Gastroesophageal sphincter (tissue), 4 donors: ENCODE measurements around the gene BCAR3. TPM values are rescaled to one million over a fixed set of nuclear protein-coding genes. Genes with fewer than 3 reads are reported as not detected.

Experiments
- ATAC-seq: fragments of 150-250 bp; one replicate; pipeline ENCODE4 v1.9.1; 2016; ENCODE audit warnings: mild to moderate bottlenecking, moderate library complexity
- H3K27ac ChIP-seq, 4 donors: fragments of 200-600 bp; sonication (generic) in 3 of 4; 1 replicate in 3 of 4; 2 replicates in 1 of 4; pipeline ENCODE4 v1.5.1; 2016 to 2019
- H3K27me3 ChIP-seq: fragments of 200-600 bp; sonication (generic); one replicate; pipeline ENCODE4 v1.5.1; 2019
- H3K36me3 ChIP-seq, 2 donors: fragments of 200-600 bp; sonication (generic); one replicate each; pipeline ENCODE4 v1.5.1; 2019; ENCODE audit warnings: control low read depth in 1 of 2
- H3K4me1 ChIP-seq, 3 donors: fragments of 200-600 bp; sonication (generic); 1 replicate in 2 of 3; 2 replicates in 1 of 3; pipeline ENCODE4 v1.5.1; 2016 to 2019; ENCODE audit warnings: control low read depth in 2 of 3
- H3K4me3 ChIP-seq, 2 donors: fragments of 200-600 bp; sonication (generic); one replicate each; pipeline ENCODE4 v1.5.1; 2019; ENCODE audit warnings: mild to moderate bottlenecking in 1 of 2, moderate library complexity in 1 of 2
- H3K9me3 ChIP-seq, 3 donors: fragments of 200-600 bp; sonication (generic); one replicate each; pipeline ENCODE4 v1.5.1; 2017 to 2019; ENCODE audit warnings: control low read depth in 2 of 3
- CTCF ChIP-seq, 4 experiments: fragments of 200-600 bp in 2 of 4; fragments of 450-650 bp in 2 of 4; sonication (generic) in 1 of 4; IDR thresholded peaks; one replicate each; pipeline ENCODE4 v1.5.1; 2017 to 2019; ENCODE audit warnings: antibody characterized with exemption in 4 of 4, mild to moderate bottlenecking in 2 of 4, moderate library complexity in 2 of 4
- EP300 ChIP-seq: sonication (generic); formaldehyde crosslinking; IDR thresholded peaks from one replicate; pipeline ENCODE4 v1.6.1; 2017; ENCODE audit warnings: antibody characterized with exemption, mild to moderate bottlenecking
- POLR2A ChIP-seq, 2 donors: fragments of 450-650 bp; IDR thresholded peaks; one replicate each; pipeline ENCODE4 v1.6.1; 2017; ENCODE audit warnings: antibody characterized with exemption in 2 of 2, mild to moderate bottlenecking in 2 of 2, moderate library complexity in 1 of 2
- POLR2AphosphoS5 ChIP-seq: sonication (generic); formaldehyde crosslinking; IDR thresholded peaks from one replicate; pipeline ENCODE4 v1.6.1; 2017; ENCODE audit warnings: antibody characterized with exemption
- WGBS, 2 donors: methylation state at CpG; one replicate each; pipeline ENCODE4 v1.1.5; 2018; ENCODE audit warnings: low coverage in 1 of 2; 5-methylcytosine and 5-hydroxymethylcytosine counted together
- total RNA-seq, 4 donors: library from RNA; depleted of rRNA; stranded (reverse); fragments of >200 nt; gene quantifications; one replicate each; pipeline ENCODE4 v1.1.0, GENCODE V29; 2016

Gene BCAR3
- total RNA-seq, 4 donors from 2014 or later = 33.9 to 40.2 (median 38.3) TPM

DNA sequence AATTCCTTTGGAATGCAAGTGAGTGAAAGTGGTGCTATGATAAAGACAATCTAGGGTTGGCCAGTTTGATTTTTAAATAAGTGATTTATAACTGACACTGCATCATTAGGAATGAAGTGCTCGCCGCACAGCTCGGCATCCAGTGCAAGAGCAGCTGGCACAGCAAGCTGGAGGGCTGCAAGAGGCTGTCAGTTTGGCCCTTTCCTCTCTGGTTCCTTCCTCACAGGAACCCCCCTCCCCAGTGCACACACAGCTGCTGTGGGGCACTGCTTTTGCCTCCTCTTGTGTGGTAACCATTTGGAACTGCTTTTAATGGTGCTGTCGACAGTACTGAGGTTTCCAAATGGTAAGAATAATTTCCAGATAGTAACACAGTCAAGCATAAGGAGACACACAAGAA is 10.4 kb upstream of the BCAR3 start:
- H3K27ac ChIP-seq = peak overlapping the region in 2 of 4 donors; percentile 30 to 56
- ATAC-seq = no peak
- WGBS, 2 donors = 34% methylated on average over 3 of the region's 4 CpGs; no CpG with 5 or more reads in 1 of the 2 donors
- peaks cover 0 to 26% (median 5%) of the 10 kb centered on the region in 3 donors for H3K4me1 ChIP-seq
- H3K27me3 ChIP-seq = no peaks in the 10 kb centered on the region
- H3K4me3 ChIP-seq = no peak overlapping the region
- no peaks in the 10 kb centered on the region for H3K9me3 ChIP-seq
- no peaks in the 10 kb centered on the region for H3K36me3 ChIP-seq
- TF ChIP-seq POLR2AphosphoS5 (no peak), POLR2A (IDR thresholded peaks at IDR 0.05) (no peak), EP300 (no peak), CTCF (IDR thresholded peaks at IDR 0.05) (no peak)

- Histone ChIP-seq H3K27ac (no peak overlapping the region), H3K4me3 (no peak overlapping the region), H3K27me3 (no peaks in the 10 kb centered on the region), H3K9me3 (no peaks in the 10 kb centered on the region), H3K4me1 (peaks cover 0 to 26% (median 5%) of the 10 kb centered on the region in 3 donors), H3K36me3 (no peaks in the 10 kb centered on the region)
- TF ChIP-seq EP300 = no peak
- TF ChIP-seq POLR2AphosphoS5 = no peak
- TF ChIP-seq POLR2A (IDR thresholded peaks at IDR 0.05) = no peak
- no peak for TF ChIP-seq CTCF (IDR thresholded peaks at IDR 0.05)
- ATAC-seq = no peak
- 80 to 92% methylated on average over 1 to 2 of the region's 4 CpGs for WGBS, 2 donors
These were observed 9.5 kb upstream of the BCAR3 start for GRCh38 chr1:93690921-93691789.

- Histone ChIP-seq H3K27me3 (no peaks in the 10 kb centered on the region), H3K4me1 (peaks cover 0 to 26% (median 5%) of the 10 kb centered on the region in 3 donors), H3K4me3 (no peak overlapping the region), H3K27ac (no peak overlapping the region), H3K9me3 (no peaks in the 10 kb centered on the region), H3K36me3 (no peaks in the 10 kb centered on the region)
- TF ChIP-seq EP300 (no peak), POLR2AphosphoS5 (no peak), POLR2A (IDR thresholded peaks at IDR 0.05) (no peak), CTCF (IDR thresholded peaks at IDR 0.05) (no peak)
- ATAC-seq = no peak
These were observed 8.7 kb upstream of the BCAR3 start for GRCh38 chr1:93690341-93690740.

DNA sequence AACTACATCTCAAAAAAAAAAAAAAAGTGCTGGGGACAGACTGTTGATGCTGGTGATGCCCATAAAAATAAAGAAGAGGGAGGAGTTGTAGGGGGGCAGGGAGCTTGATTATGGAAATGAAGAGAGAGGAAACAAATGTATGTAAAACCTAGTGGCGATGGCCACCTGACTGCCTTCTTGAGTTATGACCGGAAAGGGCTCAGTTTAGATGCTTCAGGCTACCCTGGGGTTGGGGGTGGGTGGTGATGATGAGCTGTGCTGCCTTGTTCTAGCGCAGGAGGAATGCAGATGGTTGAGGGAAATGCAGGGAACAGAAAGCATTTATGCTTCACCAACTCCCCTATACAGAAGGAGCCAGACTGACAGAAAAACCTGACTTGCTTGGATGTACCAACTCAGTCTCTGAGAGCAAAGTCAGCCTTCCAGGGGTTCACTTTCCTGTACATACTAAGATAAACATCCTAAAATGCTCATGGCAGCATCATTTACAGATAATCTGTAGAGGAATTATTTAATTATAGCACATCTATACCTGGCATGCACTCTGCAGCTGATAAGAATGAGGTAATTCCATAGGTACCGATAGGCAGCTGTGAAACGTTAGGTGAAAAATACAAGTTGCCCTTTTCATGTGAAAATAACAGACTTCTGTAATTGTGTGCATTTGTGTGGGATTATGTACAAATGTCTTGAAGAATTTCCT is 8.0 kb upstream of the BCAR3 start:
- no peaks in the 10 kb centered on the region for H3K9me3 ChIP-seq
- H3K4me3 ChIP-seq = no peak overlapping the region
- H3K4me1 ChIP-seq = peaks cover 0 to 26% (median 5%) of the 10 kb centered on the region in 3 donors
- ATAC-seq = no peak
- TF ChIP-seq POLR2A (IDR thresholded peaks at IDR 0.05) (no peak), CTCF (IDR thresholded peaks at IDR 0.05) (no peak), POLR2AphosphoS5 (no peak)
- H3K36me3 ChIP-seq = no peaks in the 10 kb centered on the region
- H3K27ac ChIP-seq = no peak overlapping the region
- WGBS, 2 donors = 94 to 95% methylated on average over 5 of the region's 5 CpGs
- no peaks in the 10 kb centered on the region for H3K27me3 ChIP-seq
